ENCODE measurements around the gene SLC38A2. TPM values are rescaled to one million over a fixed set of nuclear protein-coding genes. Genes with fewer than 3 reads are reported as not detected.

The SLC38A2 gene
- total RNA-seq, 1 donor: 223 TPM

- DNase-seq (ENCODE audit: low read depth in 2 of 3, low spot score in 2 of 3): no peak
These were observed 24.3 kb upstream of the SLC38A2 start for GRCh38 chr12:46396826-46397225.

GRCh38 chr12:46395388-46395787 lies 22.8 kb upstream of the SLC38A2 start:
- DNase-seq (ENCODE audit: low read depth in 2 of 3, low spot score in 2 of 3): no peak

GRCh38 chr12:46391630-46392029 lies 19.1 kb upstream of the SLC38A2 start:
- DNase-seq (ENCODE audit: low read depth in 2 of 3, low spot score in 2 of 3): no peak

GRCh38 chr12:46390881-46391280 lies 18.3 kb upstream of the SLC38A2 start:
- no peak for DNase-seq (ENCODE audit: low read depth in 2 of 3, low spot score in 2 of 3)

- DNase-seq (ENCODE audit: low read depth in 2 of 3, low spot score in 2 of 3): no peak
These were observed 17.7 kb upstream of the SLC38A2 start for GRCh38 chr12:46390304-46390703.

GRCh38 chr12:46389031-46389616 lies 16.6 kb upstream of the SLC38A2 start:
- no peak for DNase-seq (ENCODE audit: low read depth in 2 of 3, low spot score in 2 of 3)

GRCh38 chr12:46388427-46389021 lies 16.0 kb upstream of the SLC38A2 start:
- DNase-seq (ENCODE audit: low read depth in 2 of 3, low spot score in 2 of 3): peak in 1 of 3 donors; percentile 43

GRCh38 chr12:46387670-46388069 lies 15.1 kb upstream of the SLC38A2 start:
- DNase-seq (ENCODE audit: low read depth in 2 of 3, low spot score in 2 of 3): no peak

- DNase-seq (ENCODE audit: low read depth in 2 of 3, low spot score in 2 of 3): peak in 1 of 3 donors; percentile 23
These were observed 14.5 kb upstream of the SLC38A2 start for GRCh38 chr12:46386877-46387629.

- no peak for DNase-seq (ENCODE audit: low read depth in 2 of 3, low spot score in 2 of 3)
These were observed 13.8 kb upstream of the SLC38A2 start for GRCh38 chr12:46386360-46386867.

- DNase-seq (ENCODE audit: low read depth in 2 of 3, low spot score in 2 of 3): no peak
These were observed 12.9 kb upstream of the SLC38A2 start for GRCh38 chr12:46385438-46385837.

- DNase-seq (ENCODE audit: low read depth in 2 of 3, low spot score in 2 of 3): no peak
These were observed 12.1 kb upstream of the SLC38A2 start for GRCh38 chr12:46384451-46385309.

- peak; percentile 49 to 84 (median 80) for DNase-seq (ENCODE audit: low read depth in 2 of 3, low spot score in 2 of 3)
These were observed 11.3 kb upstream of the SLC38A2 start for GRCh38 chr12:46383654-46384450.

GRCh38 chr12:46382964-46383653 lies 10.5 kb upstream of the SLC38A2 start:
- DNase-seq (ENCODE audit: low read depth in 2 of 3, low spot score in 2 of 3): peak; percentile 71 to 97 (median 97)

GRCh38 chr12:46382408-46382963 lies 9.9 kb upstream of the SLC38A2 start:
- no peak for DNase-seq (ENCODE audit: low read depth in 2 of 3, low spot score in 2 of 3)

GRCh38 chr12:46380881-46381280 lies 8.3 kb upstream of the SLC38A2 start:
- no peak for DNase-seq (ENCODE audit: low read depth in 2 of 3, low spot score in 2 of 3)

- DNase-seq (ENCODE audit: low read depth in 2 of 3, low spot score in 2 of 3): no peak
These were observed 7.6 kb upstream of the SLC38A2 start for GRCh38 chr12:46380022-46380796.

- DNase-seq (ENCODE audit: low read depth in 2 of 3, low spot score in 2 of 3): no peak
These were observed 6.8 kb upstream of the SLC38A2 start for GRCh38 chr12:46379352-46379751.
